ENCODE measurements around the gene MEOX2. TPM values are rescaled to one million over a fixed set of nuclear protein-coding genes. Genes with fewer than 3 reads are reported as not detected.

MEOX2 gene
- total RNA-seq, 1 experiment from 2014 or later, result not detected

DNA sequence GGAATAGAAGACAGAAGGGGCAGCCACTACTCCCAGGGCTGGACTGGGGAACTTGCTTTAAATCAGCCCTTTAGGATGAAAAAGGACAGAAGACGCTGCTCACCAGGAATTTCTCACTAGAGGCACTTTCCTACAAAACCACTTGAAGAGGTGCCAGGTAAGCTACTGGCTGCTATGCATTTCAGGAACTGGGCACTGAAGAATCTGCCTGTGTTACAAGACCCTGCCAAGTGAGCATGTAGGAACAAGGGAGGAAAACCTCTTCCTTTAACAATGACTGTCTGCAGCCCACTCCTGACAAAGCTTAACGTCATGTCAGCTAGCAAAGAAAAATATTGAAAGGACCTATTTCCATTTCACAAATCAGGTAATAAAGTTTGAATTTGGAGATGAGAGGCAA lies 118.8 kb downstream of the MEOX2 start:
- ATAC-seq (no peak), DNase-seq (ENCODE audit: low read depth, low spot score) (no peak)
- intact Hi-C loops (cut with micrococcal nuclease), result no loop called here
- no peaks in the 10 kb centered on the region for H3K27me3 ChIP-seq (ENCODE audit: insufficient read depth, low read length)
- no peaks in the 10 kb centered on the region for H4K20me1 ChIP-seq (ENCODE audit: insufficient read depth)
- no peaks in the 10 kb centered on the region for H3K9me2 ChIP-seq (ENCODE audit: insufficient read depth)
- H3K79me2 ChIP-seq (ENCODE audit: insufficient read depth, low read length), result no peaks in the 10 kb centered on the region
- BruUV-seq (replicated peaks), result no TSS peak
- no peak overlapping the region for H2AFZ ChIP-seq (ENCODE audit: low read depth, low read length, poor library complexity, severe bottlenecking)
- POLR2A ChIA-PET, result no interaction called here
- no peak overlapping the region for H3K4me3 ChIP-seq (replicated peaks in 1 of 2; ENCODE audit: low read depth in 1 of 2, low read length in 2 of 2)
- RAD21 ChIA-PET (ENCODE audit: low non-redundant PET in 1 of 2, low total read pairs in 2 of 2, uncharacterized antibody in 2 of 2, unreplicated experiment in 2 of 2), result no interaction called here
- CTCF ChIA-PET, result no interaction called here
- no peak overlapping the region for H3K9ac ChIP-seq (ENCODE audit: low read length)
- H3K4me1 ChIP-seq (ENCODE audit: control insufficient read depth in 1 of 2, insufficient read depth in 2 of 2, low read length in 2 of 2), result no peaks in the 10 kb centered on the region
- TF ChIP-seq FOSL1 (IDR thresholded peaks at IDR 0.05; ENCODE audit: low read depth) (no peak), TCF7L2 (IDR thresholded peaks at IDR 0.05; ENCODE audit: borderline replicate concordance, extremely low read depth, insufficient read depth, insufficient read length) (no peak), POLR2AphosphoS5 (IDR thresholded peaks at IDR 0.05; ENCODE audit: low read depth, low read length) (no peak)
- TF ChIP-seq, protein P1, sequence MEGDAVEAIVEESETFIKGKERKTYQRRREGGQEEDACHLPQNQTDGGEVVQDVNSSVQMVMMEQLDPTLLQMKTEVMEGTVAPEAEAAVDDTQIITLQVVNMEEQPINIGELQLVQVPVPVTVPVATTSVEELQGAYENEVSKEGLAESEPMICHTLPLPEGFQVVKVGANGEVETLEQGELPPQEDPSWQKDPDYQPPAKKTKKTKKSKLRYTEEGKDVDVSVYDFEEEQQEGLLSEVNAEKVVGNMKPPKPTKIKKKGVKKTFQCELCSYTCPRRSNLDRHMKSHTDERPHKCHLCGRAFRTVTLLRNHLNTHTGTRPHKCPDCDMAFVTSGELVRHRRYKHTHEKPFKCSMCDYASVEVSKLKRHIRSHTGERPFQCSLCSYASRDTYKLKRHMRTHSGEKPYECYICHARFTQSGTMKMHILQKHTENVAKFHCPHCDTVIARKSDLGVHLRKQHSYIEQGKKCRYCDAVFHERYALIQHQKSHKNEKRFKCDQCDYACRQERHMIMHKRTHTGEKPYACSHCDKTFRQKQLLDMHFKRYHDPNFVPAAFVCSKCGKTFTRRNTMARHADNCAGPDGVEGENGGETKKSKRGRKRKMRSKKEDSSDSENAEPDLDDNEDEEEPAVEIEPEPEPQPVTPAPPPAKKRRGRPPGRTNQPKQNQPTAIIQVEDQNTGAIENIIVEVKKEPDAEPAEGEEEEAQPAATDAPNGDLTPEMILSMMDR (IDR thresholded peaks at IDR 0.05 in 2 of 3, conservative IDR thresholded peaks at IDR 0.05 in 1 of 3; ENCODE audit: borderline replicate concordance in 1 of 3, insufficient read depth in 1 of 3, low read depth in 2 of 3, low read length in 2 of 3), result no peak
- no peak overlapping the region for H3K4me2 ChIP-seq (ENCODE audit: low read length)
- no peaks in the 10 kb centered on the region for H3K36me3 ChIP-seq (ENCODE audit: control insufficient read depth in 1 of 2, insufficient read depth in 2 of 2, low read length in 2 of 2)
- H3K9me3 ChIP-seq (ENCODE audit: control insufficient read depth in 1 of 2, insufficient read depth in 1 of 2, low read depth in 1 of 2, low read length in 2 of 2), result no peaks in the 10 kb centered on the region
- H3K27ac ChIP-seq (ENCODE audit: low read depth, low read length), result no peak overlapping the region

DNA sequence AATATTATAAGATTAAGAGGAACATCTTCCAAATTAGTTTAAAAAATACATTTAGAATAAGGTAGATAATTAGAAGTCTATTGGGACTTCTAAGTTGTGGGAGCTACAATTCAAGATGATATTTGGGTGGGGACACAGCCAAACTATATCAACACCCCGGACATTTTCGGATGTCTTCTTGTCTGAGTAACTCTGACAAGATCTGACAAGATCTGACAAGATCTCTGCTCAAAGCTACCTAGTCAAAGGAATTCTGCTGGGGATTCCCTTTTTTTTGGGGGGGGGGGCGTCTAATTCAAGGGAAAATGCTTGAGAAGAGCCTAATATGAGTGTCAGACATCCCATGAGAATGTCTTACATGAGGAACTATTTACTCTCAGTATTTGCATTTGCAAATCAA lies 119.4 kb downstream of the MEOX2 start:
- H4K20me1 ChIP-seq (ENCODE audit: insufficient read depth), result no peaks in the 10 kb centered on the region
- H3K9ac ChIP-seq (ENCODE audit: low read length), result no peak overlapping the region
- H3K4me3 ChIP-seq (replicated peaks in 1 of 2; ENCODE audit: low read depth in 1 of 2, low read length in 2 of 2), result no peak overlapping the region
- no TSS peak for BruUV-seq (replicated peaks)
- DNase-seq (ENCODE audit: low read depth, low spot score) (no peak), ATAC-seq (no peak)
- H3K4me1 ChIP-seq (ENCODE audit: control insufficient read depth in 1 of 2, insufficient read depth in 2 of 2, low read length in 2 of 2), result no peaks in the 10 kb centered on the region
- ChIA-PET POLR2A (no interaction called here), CTCF (no interaction called here), RAD21 (ENCODE audit: low non-redundant PET in 1 of 2, low total read pairs in 2 of 2, uncharacterized antibody in 2 of 2, unreplicated experiment in 2 of 2) (no interaction called here)
- intact Hi-C loops (cut with micrococcal nuclease), result no loop called here
- TF ChIP-seq JUND (IDR thresholded peaks at IDR 0.05) (no peak), YY1 (IDR thresholded peaks at IDR 0.05; ENCODE audit: extremely low read depth, insufficient replicate concordance, low read depth, low read length) (no peak), FOSL1 (IDR thresholded peaks at IDR 0.05; ENCODE audit: low read depth) (no peak), RAD21 (IDR thresholded peaks at IDR 0.05; ENCODE audit: low read depth) (no peak), ZNF274 (IDR thresholded peaks at IDR 0.05; ENCODE audit: low read depth, low read length) (no peak), SP1 (IDR thresholded peaks at IDR 0.05; ENCODE audit: low read depth) (no peak), CBX3 (IDR thresholded peaks at IDR 0.05; ENCODE audit: low read depth) (no peak), SIN3A (IDR thresholded peaks at IDR 0.05; ENCODE audit: low read depth) (no peak), POLR2A (IDR thresholded peaks at IDR 0.05; ENCODE audit: borderline replicate concordance, extremely low read depth, insufficient read depth, insufficient read length) (no peak), SRF (IDR thresholded peaks at IDR 0.05; ENCODE audit: low read depth) (no peak)
- TF ChIP-seq, protein P2, sequence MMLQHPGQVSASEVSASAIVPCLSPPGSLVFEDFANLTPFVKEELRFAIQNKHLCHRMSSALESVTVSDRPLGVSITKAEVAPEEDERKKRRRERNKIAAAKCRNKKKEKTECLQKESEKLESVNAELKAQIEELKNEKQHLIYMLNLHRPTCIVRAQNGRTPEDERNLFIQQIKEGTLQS (IDR thresholded peaks at IDR 0.05), result no peak
- TF ChIP-seq, protein P3, sequence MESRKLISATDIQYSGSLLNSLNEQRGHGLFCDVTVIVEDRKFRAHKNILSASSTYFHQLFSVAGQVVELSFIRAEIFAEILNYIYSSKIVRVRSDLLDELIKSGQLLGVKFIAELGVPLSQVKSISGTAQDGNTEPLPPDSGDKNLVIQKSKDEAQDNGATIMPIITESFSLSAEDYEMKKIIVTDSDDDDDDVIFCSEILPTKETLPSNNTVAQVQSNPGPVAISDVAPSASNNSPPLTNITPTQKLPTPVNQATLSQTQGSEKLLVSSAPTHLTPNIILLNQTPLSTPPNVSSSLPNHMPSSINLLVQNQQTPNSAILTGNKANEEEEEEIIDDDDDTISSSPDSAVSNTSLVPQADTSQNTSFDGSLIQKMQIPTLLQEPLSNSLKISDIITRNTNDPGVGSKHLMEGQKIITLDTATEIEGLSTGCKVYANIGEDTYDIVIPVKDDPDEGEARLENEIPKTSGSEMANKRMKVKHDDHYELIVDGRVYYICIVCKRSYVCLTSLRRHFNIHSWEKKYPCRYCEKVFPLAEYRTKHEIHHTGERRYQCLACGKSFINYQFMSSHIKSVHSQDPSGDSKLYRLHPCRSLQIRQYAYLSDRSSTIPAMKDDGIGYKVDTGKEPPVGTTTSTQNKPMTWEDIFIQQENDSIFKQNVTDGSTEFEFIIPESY (IDR thresholded peaks at IDR 0.05; ENCODE audit: extremely low read depth, insufficient replicate concordance, low read length), result no peak
- no peaks in the 10 kb centered on the region for H3K9me3 ChIP-seq (ENCODE audit: control insufficient read depth in 1 of 2, insufficient read depth in 1 of 2, low read depth in 1 of 2, low read length in 2 of 2)
- H3K9me2 ChIP-seq (ENCODE audit: insufficient read depth), result no peaks in the 10 kb centered on the region
- H3K27me3 ChIP-seq (ENCODE audit: insufficient read depth, low read length), result no peaks in the 10 kb centered on the region
- no peaks in the 10 kb centered on the region for H3K79me2 ChIP-seq (ENCODE audit: insufficient read depth, low read length)
- H3K27ac ChIP-seq (ENCODE audit: low read depth, low read length), result no peak overlapping the region
- no peaks in the 10 kb centered on the region for H3K36me3 ChIP-seq (ENCODE audit: control insufficient read depth in 1 of 2, insufficient read depth in 2 of 2, low read length in 2 of 2)
- H3K4me2 ChIP-seq (ENCODE audit: low read length), result no peak overlapping the region
- no peak overlapping the region for H2AFZ ChIP-seq (ENCODE audit: low read depth, low read length, poor library complexity, severe bottlenecking)
